Activated T-cell treated with anti-CD3 and anti-CD28 coated beads for 4 hours (primary cell): ENCODE data around the gene ETFDH.
"Not testable (repeated sequence)": the region's sequence is repeated elsewhere in the genome, so short reads cannot be mapped to it uniquely, and the experiment has no call there.

ENCODE experiments used
- DNase-seq: peaks from one replicate; pipeline ENCODE4 v3.0.0-alpha.2; 2020

Gene ETFDH

DNA sequence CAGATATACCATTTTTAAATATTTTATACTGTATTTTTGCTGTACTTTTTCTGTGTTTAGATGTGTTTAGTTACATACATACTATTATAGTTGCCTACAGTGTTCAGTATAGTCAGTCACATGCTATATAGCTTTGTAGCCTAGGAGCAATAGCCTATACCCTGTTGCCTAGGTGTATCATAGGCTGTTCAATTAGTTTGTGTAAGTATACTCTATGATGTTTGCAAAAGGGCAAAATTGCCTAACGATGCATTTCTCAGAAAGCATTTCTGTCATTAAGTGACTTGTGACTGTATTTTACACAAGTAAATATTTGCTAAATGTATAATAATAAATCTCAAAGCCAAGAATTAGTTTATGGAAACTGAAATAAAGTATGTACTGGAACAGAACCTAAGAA lies 9.5 kb downstream of the ETFDH start:
- no peak for DNase-seq

GRCh38 chr4:158682066-158682465 lies 10.0 kb downstream of the ETFDH start:
- DNase-seq: no peak

DNA sequence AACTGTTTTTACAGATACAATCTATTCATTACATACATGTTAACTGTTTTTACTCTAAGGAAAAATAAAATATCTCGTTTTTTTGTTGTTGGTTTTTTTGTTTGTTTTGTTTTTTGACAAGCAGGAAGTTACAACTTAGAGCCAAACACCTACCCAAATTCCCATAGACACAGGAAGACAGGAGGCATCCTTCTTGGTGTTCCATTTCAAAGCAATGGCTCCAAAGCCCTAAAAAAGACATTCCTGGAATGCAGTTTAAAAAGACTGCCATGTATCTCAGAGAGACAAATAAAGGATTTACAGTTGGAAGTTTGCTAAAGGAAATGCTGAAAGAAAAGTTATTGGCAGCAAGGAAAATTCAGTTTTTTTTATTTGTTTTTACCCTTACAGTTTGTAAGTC lies 16.7 kb downstream of the ETFDH start:
- no peak for DNase-seq

DNA sequence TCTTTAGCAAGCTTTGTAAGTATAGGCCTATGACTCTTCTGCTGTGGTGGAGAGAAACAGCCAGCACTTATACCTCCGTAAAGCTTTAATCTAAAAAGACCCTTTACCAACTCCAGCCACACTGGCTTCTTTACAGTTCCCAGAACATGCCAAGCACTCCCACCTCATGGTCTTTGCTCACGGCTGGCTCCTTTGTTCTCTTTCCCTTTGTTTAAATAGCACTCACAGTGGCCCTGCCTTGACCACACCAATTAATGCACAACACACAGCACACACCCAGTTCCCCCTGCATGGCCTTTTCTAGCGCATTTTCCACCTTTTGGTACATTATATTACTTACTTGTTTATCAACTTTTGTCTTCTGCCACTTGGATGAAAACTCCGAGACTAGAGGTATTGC lies 32.2 kb downstream of the ETFDH start:
- no peak for DNase-seq

DNA sequence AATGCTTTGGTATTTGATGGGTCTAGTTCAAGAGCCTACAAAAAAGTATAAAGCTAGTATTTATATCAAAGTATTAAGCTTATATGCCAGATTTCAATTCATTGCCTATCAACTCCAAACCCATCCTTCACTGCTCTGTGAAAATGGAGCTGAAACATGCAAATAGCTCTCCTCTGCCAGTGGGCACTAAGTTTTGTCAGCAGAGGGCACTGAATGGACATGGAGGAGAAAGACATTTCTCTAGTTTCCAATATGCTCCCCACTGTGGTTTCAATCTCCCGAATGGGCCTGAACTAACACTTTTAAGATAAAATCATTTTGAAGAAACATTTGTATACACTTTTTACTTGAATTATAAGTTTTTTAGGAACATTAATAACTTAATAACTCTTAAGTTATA lies 38.7 kb downstream of the ETFDH start:
- no peak for DNase-seq

DNA sequence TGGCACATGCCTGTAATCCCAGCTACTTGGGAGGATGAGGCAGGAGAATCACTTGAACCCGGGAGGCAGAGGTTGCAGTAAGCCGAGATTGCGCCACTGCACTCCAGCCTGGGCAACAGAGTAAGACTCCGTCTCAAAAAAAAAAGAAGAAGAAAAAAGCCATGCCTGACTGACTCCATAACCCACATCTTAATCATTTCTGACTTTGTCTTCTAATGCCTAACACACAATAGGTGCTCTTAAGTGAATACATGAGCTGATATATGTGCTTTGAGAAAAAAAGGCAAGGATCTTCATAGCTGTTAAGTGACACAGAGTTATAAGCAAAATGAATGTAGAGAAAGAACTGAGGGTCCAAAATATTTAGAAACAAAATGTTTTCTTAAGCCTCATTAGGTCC lies 40.5 kb downstream of the ETFDH start:
- not testable (repeated sequence) for DNase-seq

GRCh38 chr4:158714937-158715336 lies 42.8 kb downstream of the ETFDH start:
- no peak for DNase-seq

DNA sequence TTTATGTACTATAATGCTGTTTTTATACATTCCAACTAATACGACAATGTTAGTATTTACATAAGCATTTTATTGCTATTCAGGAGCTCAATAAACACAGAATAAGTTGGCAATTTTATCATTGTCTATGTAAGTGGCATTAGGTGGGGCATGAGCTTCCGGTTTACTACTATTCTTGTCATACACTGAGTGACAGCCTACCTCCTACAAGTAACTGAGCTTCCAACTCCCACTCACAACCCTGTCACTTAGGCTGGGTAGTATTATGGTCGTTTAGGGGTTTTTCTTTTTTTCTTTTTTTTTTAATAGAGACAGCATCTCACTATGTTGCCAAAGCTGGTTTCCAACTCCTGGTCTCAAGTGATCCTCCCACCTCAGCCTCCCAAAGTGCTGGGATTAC lies 43.7 kb downstream of the ETFDH start:
- DNase-seq: no peak

DNA sequence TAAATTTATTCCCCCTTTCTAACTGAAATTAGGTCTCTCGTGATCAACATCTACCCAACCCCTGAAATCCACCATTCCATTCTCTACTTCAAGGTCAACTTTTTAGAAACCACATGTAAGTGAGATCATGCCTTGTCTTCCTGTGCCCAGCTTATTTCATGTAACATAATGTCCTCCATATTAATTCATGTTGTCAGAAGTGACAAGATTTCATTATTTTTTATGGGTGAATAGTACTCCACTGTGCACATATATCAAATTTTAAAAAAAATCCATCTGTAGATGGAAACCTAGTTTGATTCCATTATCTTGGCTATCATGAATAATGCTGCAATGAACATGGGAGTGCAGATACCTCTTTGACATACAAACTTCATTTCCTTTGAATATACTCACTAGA lies 49.6 kb downstream of the ETFDH start:
- no peak for DNase-seq

DNA sequence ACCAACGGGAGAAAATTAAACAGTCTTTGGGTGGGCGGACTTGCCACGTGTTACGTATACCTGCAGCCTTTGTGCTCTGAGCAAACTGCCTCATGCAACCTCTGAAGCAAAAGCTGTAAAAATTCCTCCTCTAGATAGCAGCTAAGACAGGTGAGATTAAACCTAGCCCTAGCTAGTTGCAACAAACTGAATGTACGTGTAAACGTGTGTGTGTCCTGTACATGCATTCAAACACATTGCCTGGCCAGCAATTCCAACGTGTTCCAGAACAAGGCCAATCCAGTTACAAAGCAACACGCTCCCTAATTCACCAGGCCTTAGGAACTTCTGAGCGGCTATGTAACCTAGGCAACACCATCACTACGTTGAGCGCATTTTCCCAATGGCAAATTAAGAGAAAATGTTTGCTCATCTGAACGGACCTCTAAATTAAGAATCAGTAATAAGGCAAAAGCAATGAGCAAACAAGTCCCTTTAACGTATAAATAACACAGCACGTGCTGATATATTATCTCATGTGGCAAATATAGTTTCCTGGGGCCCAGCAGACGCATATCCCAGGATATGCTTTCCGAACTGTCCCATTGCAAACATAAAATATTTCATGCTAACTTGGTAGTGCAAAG lies 50.3 kb downstream of the ETFDH start:
- DNase-seq: no peak

GRCh38 chr4:158722917-158723793 lies 51.1 kb downstream of the ETFDH start, which contains the start of gene PPID:
Gene PPID, minus strand, starts transcription at chr4:158723396. Its CDS starts 108 bp downstream, at chr4:158723288.
- DNase-seq: peak; percentile 76

DNA sequence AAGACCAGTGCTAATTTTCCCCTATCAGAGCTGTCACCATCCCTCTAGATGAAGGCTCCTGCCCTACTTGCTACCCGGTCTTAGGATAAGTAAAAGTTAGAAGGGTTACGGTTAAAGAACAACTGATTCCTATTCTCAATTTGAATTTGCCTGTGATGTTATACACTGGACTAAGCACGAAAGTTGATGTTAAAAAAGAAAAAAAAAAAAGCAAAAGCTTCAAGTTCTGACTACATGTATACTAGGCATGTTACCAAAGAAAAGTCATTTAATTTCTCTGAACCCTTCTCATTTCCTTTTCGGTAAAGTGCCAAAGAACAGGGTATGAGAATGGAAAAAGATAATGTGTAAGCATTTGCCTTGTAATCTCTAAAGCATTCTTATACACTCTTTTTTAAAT lies 52.5 kb downstream of the ETFDH start:
- no peak for DNase-seq

DNA sequence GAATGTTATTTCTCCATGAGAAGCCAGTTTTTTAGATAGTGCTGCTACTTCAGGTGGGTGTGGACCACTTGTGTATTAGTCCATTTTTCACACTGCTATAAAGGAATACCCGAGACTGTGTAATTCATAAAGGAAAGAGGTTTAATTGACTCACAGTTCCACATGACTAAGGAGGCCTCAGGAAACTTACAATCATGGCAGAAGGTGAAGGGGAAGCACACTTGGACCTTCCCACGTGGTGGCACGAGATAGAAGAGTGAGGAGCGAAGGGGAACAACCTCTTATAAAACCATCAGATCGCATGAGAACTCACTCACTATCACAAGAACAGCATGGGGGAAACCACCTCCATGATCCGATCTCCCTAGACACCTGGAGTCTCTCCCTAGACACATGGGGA lies 54.5 kb downstream of the ETFDH start:
- no peak for DNase-seq

- DNase-seq: no peak
These were observed 56.1 kb downstream of the ETFDH start for GRCh38 chr4:158728236-158728635.

- peak; percentile 19 for DNase-seq
These were observed 57.8 kb downstream of the ETFDH start for GRCh38 chr4:158729716-158730559.

DNA sequence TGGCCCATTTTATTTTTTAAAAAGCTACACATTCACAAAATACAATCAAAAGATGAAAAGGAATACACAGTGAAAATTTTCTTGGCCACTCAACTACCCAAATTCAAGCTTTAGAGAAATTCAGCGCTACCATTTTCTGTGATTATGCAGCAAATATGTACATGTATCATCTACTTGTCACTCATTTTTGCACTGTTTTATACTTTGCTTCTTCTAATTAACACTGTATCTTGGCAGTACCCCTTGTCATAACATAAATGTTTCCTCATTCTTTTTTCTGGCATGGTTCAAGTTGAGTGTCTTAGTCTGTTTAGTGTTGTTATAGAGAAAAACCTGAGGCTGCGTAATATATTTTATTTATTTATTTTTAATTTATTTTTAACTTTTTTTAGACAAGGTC lies 66.8 kb downstream of the ETFDH start:
- DNase-seq: no peak

DNA sequence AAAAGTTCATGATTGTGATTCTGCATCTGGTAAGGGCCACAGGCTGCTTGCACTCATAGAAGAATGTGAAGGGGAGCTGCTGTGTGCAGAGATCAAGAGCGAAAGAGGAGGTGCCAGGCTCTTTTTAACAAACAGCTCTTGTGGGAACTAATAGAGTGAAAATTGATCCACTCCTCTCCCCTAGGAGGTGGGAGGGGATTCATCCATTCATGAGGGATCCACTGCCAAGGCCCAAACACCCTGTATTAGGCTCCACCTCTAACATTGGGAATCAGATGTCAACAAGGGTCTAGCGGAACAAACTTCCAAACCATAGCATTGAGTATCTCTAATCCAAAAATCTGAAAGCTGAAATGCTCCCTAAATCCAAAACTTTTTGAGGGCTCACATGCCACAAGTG lies 67.5 kb downstream of the ETFDH start:
- no peak for DNase-seq

- no peak for DNase-seq
These were observed 69.4 kb downstream of the ETFDH start for GRCh38 chr4:158741326-158742021.

GRCh38 chr4:158746537-158746936 lies 74.4 kb downstream of the ETFDH start:
- not testable (repeated sequence) for DNase-seq

- DNase-seq: no peak
These were observed 78.3 kb downstream of the ETFDH start for GRCh38 chr4:158750379-158750778.

- no peak for DNase-seq
These were observed 82.5 kb downstream of the ETFDH start for GRCh38 chr4:158754385-158755180.

GRCh38 chr4:158755819-158756218 lies 83.7 kb downstream of the ETFDH start:
- not testable (repeated sequence) for DNase-seq
